HepG2 (cell line): Measurements from ENCODE around the gene GSDMA. TPM values are rescaled to one million over a fixed set of nuclear protein-coding genes. Genes with fewer than 3 reads are reported as not detected.

Experiments used
- CHD4 ChIP-seq: fragments of 200-600 bp; sonication (generic); IDR thresholded peaks from 2 replicates; pipeline ENCODE4 v1.7.0; 2017; ENCODE audit warnings: mild to moderate bottlenecking, low read length, borderline replicate concordance
- HOXD1 ChIP-seq: sonication (generic); formaldehyde crosslinking; IDR thresholded peaks from 2 replicates; pipeline ENCODE4 v1.5.0; 2020; ENCODE audit warnings: missing genetic modification reagents
- JUNB ChIP-seq: sonication (generic); formaldehyde crosslinking; IDR thresholded peaks from 2 replicates; pipeline ENCODE4 v1.8.0; 2022; ENCODE audit warnings: missing genetic modification reagents, mild to moderate bottlenecking, borderline replicate concordance
- KDM6A ChIP-seq: IDR thresholded peaks from 2 replicates; pipeline ENCODE4 v1.6.1; 2016; ENCODE audit warnings: low read depth
- KLF16 ChIP-seq, 2 experiments: sonication (generic) in 1 of 2; formaldehyde crosslinking in 1 of 2; IDR thresholded peaks; 2 replicates each; pipeline versions ENCODE4 v1.6.1 to v1.8.0; 2016 to 2023; ENCODE audit warnings: missing genetic modification reagents in 2 of 2, missing compliant biosample characterization in 1 of 2
- NPAS2 ChIP-seq: sonication (generic); formaldehyde crosslinking; IDR thresholded peaks from 2 replicates; pipeline ENCODE4 v1.8.0; 2022; ENCODE audit warnings: mild to moderate bottlenecking, missing genetic modification reagents, borderline replicate concordance
- PHF8 ChIP-seq: sonication (generic); formaldehyde crosslinking; IDR thresholded peaks from 2 replicates; pipeline ENCODE4 v1.5.0; 2020; ENCODE audit warnings: missing genetic modification reagents
- TBP ChIP-seq: sonication (generic); formaldehyde crosslinking; IDR thresholded peaks from 2 replicates; pipeline ENCODE4 v1.5.0; 2020; ENCODE audit warnings: missing genetic modification reagents
- XBP1 ChIP-seq: sonication (generic); formaldehyde crosslinking; IDR thresholded peaks from 2 replicates; pipeline ENCODE4 v1.5.0; 2020; ENCODE audit warnings: missing genetic modification reagents
- ZBTB38 ChIP-seq: sonication (generic); formaldehyde crosslinking; IDR thresholded peaks from 2 replicates; pipeline ENCODE4 v1.5.1; 2020; ENCODE audit warnings: mild to moderate bottlenecking, missing genetic modification reagents
- ZFX ChIP-seq: sonication (generic); formaldehyde crosslinking; IDR thresholded peaks from 2 replicates; pipeline ENCODE4 v1.4.0; 2020; ENCODE audit warnings: mild to moderate bottlenecking, low read depth, missing genetic modification reagents, moderate library complexity
- ZFYVE20 ChIP-seq: sonication (generic); formaldehyde crosslinking; IDR thresholded peaks from 2 replicates; pipeline ENCODE4 v1.8.0; 2023; ENCODE audit warnings: low read depth, mild to moderate bottlenecking, moderate library complexity, missing genetic modification reagents, borderline replicate concordance
- ZNF207 ChIP-seq: fragments of 450-650 bp; IDR thresholded peaks from 2 replicates; pipeline ENCODE4 v1.6.1; 2016; ENCODE audit warnings: antibody characterized with exemption, borderline replicate concordance
- ZNF550 ChIP-seq: sonication (generic); formaldehyde crosslinking; IDR thresholded peaks from 2 replicates; pipeline ENCODE4 v1.4.0; 2020; ENCODE audit warnings: mild to moderate bottlenecking, missing genetic modification reagents, borderline replicate concordance
- ZNF562 ChIP-seq: sonication (generic); formaldehyde crosslinking; IDR thresholded peaks from 2 replicates; pipeline ENCODE4 v1.8.0; 2022; ENCODE audit warnings: missing genetic modification reagents, borderline replicate concordance
- ZNF567 ChIP-seq: sonication (generic); formaldehyde crosslinking; IDR thresholded peaks from 2 replicates; pipeline ENCODE4 v1.8.1; 2023; ENCODE audit warnings: mild to moderate bottlenecking, missing genetic modification reagents, borderline replicate concordance
- ZNF629 ChIP-seq: sonication (generic); formaldehyde crosslinking; conservative IDR thresholded peaks from 2 replicates; pipeline ENCODE4 v1.5.0; 2020; ENCODE audit warnings: missing genetic modification reagents
- ZNF761 ChIP-seq: sonication (generic); formaldehyde crosslinking; conservative IDR thresholded peaks from 2 replicates; pipeline ENCODE4 v1.4.0; 2020; ENCODE audit warnings: mild to moderate bottlenecking, missing genetic modification reagents
- ZNF878 ChIP-seq: sonication (generic); formaldehyde crosslinking; IDR thresholded peaks from 2 replicates; pipeline ENCODE4 v1.8.1; 2023; ENCODE audit warnings: mild to moderate bottlenecking, missing genetic modification reagents, moderate library complexity
- polyA plus RNA-seq, 8 experiments: library from polyadenylated mRNA; depleted of rRNA in 3 of 8; stranded (reverse) in 7 of 8; unstranded in 1 of 8; fragments of >200 nt; fragmentation: Illumina TruSeq in 4 of 8; extraction: Trizol in 4 of 8; gene quantifications; 2 replicates each; pipeline versions ENCODE4 v1.2.1 to v1.2.3, GENCODE V29; 2011 to 2016; ENCODE audit warnings: low read depth in 4 of 8, missing spikeins in 1 of 8, mixed read lengths in 1 of 8; ENCODE audit not compliant: insufficient read depth in 1 of 8
- total RNA-seq, 5 experiments: library from RNA; depleted of rRNA; stranded (reverse); fragments of >200 nt; fragmentation: Illumina TruSeq; extraction: Trizol; gene quantifications; 2 replicates each; pipeline ENCODE4 v1.2.3, GENCODE V29; 2016; ENCODE audit warnings: low read depth in 1 of 5
- TF ChIP-seq, protein P1 (sequence below): sonication (generic); formaldehyde crosslinking; IDR thresholded peaks from 2 replicates; pipeline ENCODE4 v1.8.1; 2023; ENCODE audit warnings: mild to moderate bottlenecking, missing genetic modification reagents
- TF ChIP-seq, protein P2 (sequence below): sonication (generic); formaldehyde crosslinking; IDR thresholded peaks from 2 replicates; pipeline ENCODE4 v1.4.0; 2020; ENCODE audit warnings: missing genetic modification reagents, low read depth, mild to moderate bottlenecking, borderline replicate concordance
- TF ChIP-seq, protein P3 (sequence below): sonication (generic); formaldehyde crosslinking; IDR thresholded peaks from 2 replicates; pipeline ENCODE4 v1.5.1; 2020; ENCODE audit warnings: mild to moderate bottlenecking, moderate library complexity, missing genetic modification reagents
- TF ChIP-seq, protein P4 (sequence below): sonication (generic); formaldehyde crosslinking; IDR thresholded peaks from 2 replicates; pipeline ENCODE4 v1.9.0; 2022; ENCODE audit warnings: missing genetic modification reagents, mild to moderate bottlenecking, borderline replicate concordance
- TF ChIP-seq, protein P5 (sequence below): sonication (generic); formaldehyde crosslinking; conservative IDR thresholded peaks from 2 replicates; pipeline ENCODE4 v1.4.0; 2020; ENCODE audit warnings: missing genetic modification reagents

Gene GSDMA
- total and polyA plus RNA-seq, 2 of the 13 experiments (the other 11 are each of a cell fraction or from before 2014, with no cell fraction given), result not detected

DNA sequence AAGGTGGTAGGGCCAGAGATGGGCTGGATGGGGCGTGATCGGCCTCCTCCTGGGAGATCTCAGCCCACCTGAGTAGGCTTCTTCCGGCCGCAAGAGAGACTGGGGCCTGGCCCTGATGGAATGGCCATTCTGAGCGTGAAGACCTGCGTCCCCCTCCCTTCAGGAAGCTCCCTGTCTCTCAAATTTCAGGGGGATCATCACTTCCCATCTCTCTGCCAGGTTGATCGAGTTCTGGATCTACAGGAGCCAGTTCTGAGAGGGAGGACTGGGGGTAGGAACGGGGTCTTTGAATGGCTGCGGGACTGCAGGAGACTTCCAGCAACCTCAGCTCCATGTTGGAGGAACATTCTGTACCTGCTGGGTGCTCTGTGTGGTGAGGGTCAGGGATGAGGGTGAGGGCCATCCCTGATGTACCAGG is 9.3 kb upstream of the GSDMA start (continued):
- no peak for TF ChIP-seq KLF16 (CRISPR knock-in tag; IDR thresholded peaks at IDR 0.05)
- TF ChIP-seq ZBTB38 (CRISPR knock-in tag), result peak; percentile 76
- no peak for TF ChIP-seq JUNB (CRISPR knock-in tag)
- TF ChIP-seq ZNF207, result no peak
- no peak for TF ChIP-seq ZNF550 (CRISPR knock-in tag)
- TF ChIP-seq XBP1 (CRISPR knock-in tag), result no peak
- TF ChIP-seq ZNF878 (CRISPR knock-in tag), result no peak
- TF ChIP-seq HOXD1, result no peak
- TF ChIP-seq, protein P1, sequence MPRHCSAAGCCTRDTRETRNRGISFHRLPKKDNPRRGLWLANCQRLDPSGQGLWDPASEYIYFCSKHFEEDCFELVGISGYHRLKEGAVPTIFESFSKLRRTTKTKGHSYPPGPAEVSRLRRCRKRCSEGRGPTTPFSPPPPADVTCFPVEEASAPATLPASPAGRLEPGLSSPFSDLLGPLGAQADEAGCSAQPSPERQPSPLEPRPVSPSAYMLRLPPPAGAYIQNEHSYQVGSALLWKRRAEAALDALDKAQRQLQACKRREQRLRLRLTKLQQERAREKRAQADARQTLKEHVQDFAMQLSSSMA (CRISPR knock-in tag), result no peak
- TF ChIP-seq ZFX (CRISPR knock-in tag), result peak; percentile 34; the same call in 1 of the 2 replicates
- TF ChIP-seq PHF8, result peak; percentile 45; the same call in 1 of the 2 replicates
- 0 out of 2 replicates have a peak, but pooled peaks have one; percentile 75 for TF ChIP-seq ZNF567 (CRISPR knock-in tag)
- TF ChIP-seq ZNF562 (CRISPR knock-in tag), result no peak
- TF ChIP-seq NPAS2 (CRISPR knock-in tag), result no peak
- TF ChIP-seq, protein P2, sequence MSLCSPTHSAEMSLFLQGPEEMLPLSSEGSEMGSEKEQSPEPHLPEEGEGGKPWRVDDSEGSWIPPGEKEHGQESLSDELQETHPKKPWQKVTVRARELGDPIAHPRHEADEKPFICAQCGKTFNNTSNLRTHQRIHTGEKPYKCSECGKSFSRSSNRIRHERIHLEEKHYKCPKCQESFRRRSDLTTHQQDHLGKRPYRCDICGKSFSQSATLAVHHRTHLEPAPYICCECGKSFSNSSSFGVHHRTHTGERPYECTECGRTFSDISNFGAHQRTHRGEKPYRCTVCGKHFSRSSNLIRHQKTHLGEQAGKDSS (CRISPR knock-in tag), result no peak
- TF ChIP-seq ZNF761 (CRISPR knock-in tag), result no peak
- no peak for TF ChIP-seq KDM6A (CRISPR knock-in tag)
- TF ChIP-seq, protein P3, sequence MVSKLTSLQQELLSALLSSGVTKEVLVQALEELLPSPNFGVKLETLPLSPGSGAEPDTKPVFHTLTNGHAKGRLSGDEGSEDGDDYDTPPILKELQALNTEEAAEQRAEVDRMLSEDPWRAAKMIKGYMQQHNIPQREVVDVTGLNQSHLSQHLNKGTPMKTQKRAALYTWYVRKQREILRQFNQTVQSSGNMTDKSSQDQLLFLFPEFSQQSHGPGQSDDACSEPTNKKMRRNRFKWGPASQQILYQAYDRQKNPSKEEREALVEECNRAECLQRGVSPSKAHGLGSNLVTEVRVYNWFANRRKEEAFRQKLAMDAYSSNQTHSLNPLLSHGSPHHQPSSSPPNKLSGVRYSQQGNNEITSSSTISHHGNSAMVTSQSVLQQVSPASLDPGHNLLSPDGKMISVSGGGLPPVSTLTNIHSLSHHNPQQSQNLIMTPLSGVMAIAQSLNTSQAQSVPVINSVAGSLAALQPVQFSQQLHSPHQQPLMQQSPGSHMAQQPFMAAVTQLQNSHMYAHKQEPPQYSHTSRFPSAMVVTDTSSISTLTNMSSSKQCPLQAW (CRISPR knock-in tag), result no peak
- no peak for TF ChIP-seq ZFYVE20 (CRISPR knock-in tag)
- TF ChIP-seq, protein P4, sequence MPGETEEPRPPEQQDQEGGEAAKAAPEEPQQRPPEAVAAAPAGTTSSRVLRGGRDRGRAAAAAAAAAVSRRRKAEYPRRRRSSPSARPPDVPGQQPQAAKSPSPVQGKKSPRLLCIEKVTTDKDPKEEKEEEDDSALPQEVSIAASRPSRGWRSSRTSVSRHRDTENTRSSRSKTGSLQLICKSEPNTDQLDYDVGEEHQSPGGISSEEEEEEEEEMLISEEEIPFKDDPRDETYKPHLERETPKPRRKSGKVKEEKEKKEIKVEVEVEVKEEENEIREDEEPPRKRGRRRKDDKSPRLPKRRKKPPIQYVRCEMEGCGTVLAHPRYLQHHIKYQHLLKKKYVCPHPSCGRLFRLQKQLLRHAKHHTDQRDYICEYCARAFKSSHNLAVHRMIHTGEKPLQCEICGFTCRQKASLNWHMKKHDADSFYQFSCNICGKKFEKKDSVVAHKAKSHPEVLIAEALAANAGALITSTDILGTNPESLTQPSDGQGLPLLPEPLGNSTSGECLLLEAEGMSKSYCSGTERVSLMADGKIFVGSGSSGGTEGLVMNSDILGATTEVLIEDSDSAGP (CRISPR knock-in tag), result 0 out of 2 replicates have a peak, but pooled peaks have one; percentile 12
- TF ChIP-seq, protein P5, sequence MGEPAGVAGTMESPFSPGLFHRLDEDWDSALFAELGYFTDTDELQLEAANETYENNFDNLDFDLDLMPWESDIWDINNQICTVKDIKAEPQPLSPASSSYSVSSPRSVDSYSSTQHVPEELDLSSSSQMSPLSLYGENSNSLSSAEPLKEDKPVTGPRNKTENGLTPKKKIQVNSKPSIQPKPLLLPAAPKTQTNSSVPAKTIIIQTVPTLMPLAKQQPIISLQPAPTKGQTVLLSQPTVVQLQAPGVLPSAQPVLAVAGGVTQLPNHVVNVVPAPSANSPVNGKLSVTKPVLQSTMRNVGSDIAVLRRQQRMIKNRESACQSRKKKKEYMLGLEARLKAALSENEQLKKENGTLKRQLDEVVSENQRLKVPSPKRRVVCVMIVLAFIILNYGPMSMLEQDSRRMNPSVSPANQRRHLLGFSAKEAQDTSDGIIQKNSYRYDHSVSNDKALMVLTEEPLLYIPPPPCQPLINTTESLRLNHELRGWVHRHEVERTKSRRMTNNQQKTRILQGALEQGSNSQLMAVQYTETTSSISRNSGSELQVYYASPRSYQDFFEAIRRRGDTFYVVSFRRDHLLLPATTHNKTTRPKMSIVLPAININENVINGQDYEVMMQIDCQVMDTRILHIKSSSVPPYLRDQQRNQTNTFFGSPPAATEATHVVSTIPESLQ (CRISPR knock-in tag), result no peak
- TF ChIP-seq TBP, result no peak
- no peak for TF ChIP-seq CHD4
- no peak for TF ChIP-seq ZNF629
